NCI-H187 (cell line): ENCODE data around the gene PTGR2.
A peak's percentile ranks its signal among the peaks of the same experiment; 100 is the strongest.
"Not testable (repeated sequence)": the region's sequence is repeated elsewhere in the genome, so short reads cannot be mapped to it uniquely, and the experiment has no call there.

Source experiments
- DNase-seq, 2 experiments: peaks; one replicate each; lab custom pipeline; 2025; lab: John Stamatoyannopoulos, UW

PTGR2 gene

GRCh38 chr14:73833530-73834260, 17.9 kb upstream of the PTGR2 start:
- DNase-seq = no peak

GRCh38 chr14:73834261-73834625, 17.4 kb upstream of the PTGR2 start:
- DNase-seq = no peak

- DNase-seq = not testable (repeated sequence)
Measured at GRCh38 chr14:73838293-73839034, 13.2 kb upstream of the PTGR2 start.

GRCh38 chr14:73842201-73842600, 9.4 kb upstream of the PTGR2 start:
- no peak for DNase-seq

- no peak for DNase-seq
Measured at GRCh38 chr14:73842851-73843250, 8.8 kb upstream of the PTGR2 start.

- no peak for DNase-seq
Measured at GRCh38 chr14:73843296-73843695, 8.3 kb upstream of the PTGR2 start.

GRCh38 chr14:73846947-73847346, 4.7 kb upstream of the PTGR2 start:
- no peak for DNase-seq

GRCh38 chr14:73851000-73851399, 631 bp upstream of the PTGR2 start:
- no peak for DNase-seq

GRCh38 chr14:73859145-73859544, 7.5 kb downstream of the PTGR2 start:
- DNase-seq = no peak

GRCh38 chr14:73861073-73861472, 9.4 kb downstream of the PTGR2 start:
- no peak for DNase-seq

- no peak for DNase-seq
Measured at GRCh38 chr14:73862480-73862879, 10.8 kb downstream of the PTGR2 start.

- DNase-seq = no peak
Measured at GRCh38 chr14:73863209-73863608, 11.6 kb downstream of the PTGR2 start.

GRCh38 chr14:73865534-73866113, 14.0 kb downstream of the PTGR2 start:
- DNase-seq = no peak

- DNase-seq = not testable (repeated sequence)
Measured at GRCh38 chr14:73869754-73870153, 18.1 kb downstream of the PTGR2 start.

GRCh38 chr14:73870525-73871235, 19.0 kb downstream of the PTGR2 start:
- DNase-seq = no peak

GRCh38 chr14:73873660-73874059, 22.0 kb downstream of the PTGR2 start:
- no peak for DNase-seq

- DNase-seq = no peak
Measured at GRCh38 chr14:73877790-73878189, 26.2 kb downstream of the PTGR2 start.

GRCh38 chr14:73878436-73878835, 26.8 kb downstream of the PTGR2 start:
- DNase-seq = no peak

- DNase-seq = no peak
Measured at GRCh38 chr14:73879027-73879426, 27.4 kb downstream of the PTGR2 start.

GRCh38 chr14:73884438-73885190, 33.0 kb downstream of the PTGR2 start:
- no peak for DNase-seq

GRCh38 chr14:73886449-73887317, 35.1 kb downstream of the PTGR2 start, which contains the start of gene ZNF410:
Gene ZNF410, plus strand, starts transcription at chr14:73886859. Its CDS starts 5,317 bp downstream, at chr14:73892176.
- DNase-seq = peak; percentile 62 to 78
